ENCODE data around the gene RAB1A.
"Not testable (repeated sequence)": the region's sequence is repeated elsewhere in the genome, so short reads cannot be mapped to it uniquely, and the experiment has no call there.

- not testable (repeated sequence) for TF ChIP-seq CTCF, POLR2A (IDR thresholded peaks at IDR 0.05)
Observed at GRCh38 chr2:65125457-65125856, 4.4 kb downstream of the RAB1A start.
